ENCODE results near the gene TSEN34.

DNA sequence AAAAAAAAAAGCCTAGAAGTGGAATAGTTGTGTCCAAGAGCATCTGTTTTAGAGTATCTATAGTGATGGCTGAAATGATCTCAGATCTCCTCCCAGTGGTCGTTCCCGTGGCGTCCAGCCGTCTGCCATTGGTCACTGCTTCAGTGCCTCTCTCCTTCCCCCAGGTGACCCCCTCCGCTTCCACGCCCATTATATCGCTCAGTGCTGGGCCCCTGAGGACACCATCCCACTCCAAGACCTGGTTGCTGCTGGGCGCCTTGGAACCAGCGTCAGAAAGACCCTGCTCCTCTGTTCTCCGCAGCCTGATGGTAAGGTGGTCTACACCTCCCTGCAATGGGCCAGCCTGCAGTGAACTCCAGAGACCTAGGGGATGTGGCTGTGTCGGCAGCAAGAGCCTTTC is 1.9 kb downstream of the TSEN34 start:
- TF ChIP-seq CTCF (IDR thresholded peaks at IDR 0.05) (no peak), POLR2AphosphoS5 (IDR thresholded peaks at IDR 0.05; ENCODE audit: insufficient read depth in 1 of 2, low read depth in 1 of 2) (no peak), POLR2A (IDR thresholded peaks at IDR 0.05) (no peak)
